Loucy (cell line): ENCODE measurements around the gene EPSTI1.

ENCODE experiments used
- H2AFZ ChIP-seq: fragments of 200-600 bp; sonication (generic); 2 replicates; pipeline ENCODE4 v1.6.0; 2016; ENCODE audit warnings: antibody characterized with exemption, mild to moderate bottlenecking, low read length, moderate library complexity
- H3F3A ChIP-seq: fragments of 200-600 bp; 2 replicates; pipeline ENCODE4 v1.6.0; 2016; ENCODE audit warnings: antibody characterized with exemption, low read depth, mild to moderate bottlenecking
- H3K27me3 ChIP-seq: fragments of 200-600 bp; sonication (generic); 2 replicates; pipeline ENCODE4 v1.6.1; 2014; ENCODE audit warnings: low read length, mild to moderate bottlenecking; ENCODE audit not compliant: insufficient read depth, poor library complexity, severe bottlenecking
- H3K36me3 ChIP-seq: fragments of 200-600 bp; sonication (generic); 2 replicates; pipeline ENCODE4 v1.6.1; 2016; ENCODE audit warnings: low read length; ENCODE audit not compliant: insufficient read depth
- H3K4me1 ChIP-seq: fragments of 200-600 bp; sonication (generic); 2 replicates; pipeline ENCODE4 v1.5.1; 2014; ENCODE audit warnings: low read length, mild to moderate bottlenecking; ENCODE audit not compliant: insufficient read depth, poor library complexity, severe bottlenecking
- H3K4me2 ChIP-seq: fragments of 200-600 bp; sonication (generic); 2 replicates; pipeline ENCODE4 v1.6.0; 2014; ENCODE audit warnings: antibody characterized with exemption, low read length, low read depth, mild to moderate bottlenecking; ENCODE audit not compliant: poor library complexity, severe bottlenecking
- H3K4me3 ChIP-seq: fragments of 200-600 bp; sonication (generic); 2 replicates; pipeline ENCODE4 v1.5.1; 2014; ENCODE audit warnings: low read length, mild to moderate bottlenecking, mixed read lengths; ENCODE audit not compliant: poor library complexity, severe bottlenecking
- H3K79me2 ChIP-seq: fragments of 200-600 bp; sonication (generic); 2 replicates; pipeline ENCODE4 v1.6.1; 2014; ENCODE audit warnings: low read length; ENCODE audit not compliant: insufficient read depth
- H3K9ac ChIP-seq: fragments of 200-600 bp; sonication (generic); 2 replicates; pipeline ENCODE4 v1.6.0; 2014; ENCODE audit warnings: mild to moderate bottlenecking, low read depth, low read length, moderate library complexity; ENCODE audit not compliant: poor library complexity, severe bottlenecking
- H3K9me2 ChIP-seq: fragments of 200-600 bp; sonication (generic); replicated peaks from 2 replicates; pipeline ENCODE4 v1.6.1; 2016; ENCODE audit warnings: low read depth, low read length, mixed read lengths
- H3K9me3 ChIP-seq: fragments of 200-600 bp; sonication (generic); 2 replicates; pipeline ENCODE4 v1.6.1; 2014; ENCODE audit warnings: mild to moderate bottlenecking, antibody characterized with exemption, low read length, low read depth; ENCODE audit not compliant: insufficient read depth
- H4K20me1 ChIP-seq: fragments of 200-600 bp; sonication (generic); 2 replicates; pipeline ENCODE4 v1.6.0; 2014; ENCODE audit warnings: antibody characterized with exemption, low read length, mild to moderate bottlenecking; ENCODE audit not compliant: insufficient read depth, poor library complexity, severe bottlenecking
- CTCF ChIP-seq: fragments of 200-600 bp; sonication (generic); conservative IDR thresholded peaks from 2 replicates; pipeline ENCODE4 v1.5.1; 2014; ENCODE audit warnings: mild to moderate bottlenecking, antibody characterized with exemption, low read length
- EZH2phosphoT487 ChIP-seq: fragments of 200-600 bp; IDR thresholded peaks from 2 replicates; pipeline ENCODE4 v1.6.1; 2018; ENCODE audit warnings: antibody characterized with exemption, mild to moderate bottlenecking, moderate library complexity, borderline replicate concordance

The EPSTI1 gene

GRCh38 chr13:43003010-43003409, 11.0 kb upstream of the EPSTI1 start:
- Histone ChIP-seq H3K9ac (no peak overlapping the region), H3K4me2 (no peak overlapping the region), H3K9me2 (no peaks in the 10 kb centered on the region), H3F3A (no peaks in the 10 kb centered on the region), H3K79me2 (no peaks in the 10 kb centered on the region), H3K36me3 (no peaks in the 10 kb centered on the region), H3K27me3 (no peaks in the 10 kb centered on the region), H2AFZ (no peak overlapping the region), H3K4me3 (no peak overlapping the region), H3K9me3 (no peaks in the 10 kb centered on the region), H3K4me1 (no peaks in the 10 kb centered on the region), H4K20me1 (no peaks in the 10 kb centered on the region)
- no peak for TF ChIP-seq CTCF
- no peak for TF ChIP-seq EZH2phosphoT487

- Histone ChIP-seq H3K4me3 (no peak overlapping the region), H3K4me2 (no peak overlapping the region), H3K9me3 (no peaks in the 10 kb centered on the region), H3K27me3 (no peaks in the 10 kb centered on the region), H3K79me2 (no peaks in the 10 kb centered on the region), H4K20me1 (no peaks in the 10 kb centered on the region), H2AFZ (no peak overlapping the region), H3K9me2 (no peaks in the 10 kb centered on the region), H3K4me1 (no peaks in the 10 kb centered on the region), H3F3A (no peaks in the 10 kb centered on the region), H3K9ac (no peak overlapping the region), H3K36me3 (no peaks in the 10 kb centered on the region)
- TF ChIP-seq CTCF (no peak), EZH2phosphoT487 (no peak)
These were observed 10.0 kb upstream of the EPSTI1 start for GRCh38 chr13:43002021-43002420.

DNA sequence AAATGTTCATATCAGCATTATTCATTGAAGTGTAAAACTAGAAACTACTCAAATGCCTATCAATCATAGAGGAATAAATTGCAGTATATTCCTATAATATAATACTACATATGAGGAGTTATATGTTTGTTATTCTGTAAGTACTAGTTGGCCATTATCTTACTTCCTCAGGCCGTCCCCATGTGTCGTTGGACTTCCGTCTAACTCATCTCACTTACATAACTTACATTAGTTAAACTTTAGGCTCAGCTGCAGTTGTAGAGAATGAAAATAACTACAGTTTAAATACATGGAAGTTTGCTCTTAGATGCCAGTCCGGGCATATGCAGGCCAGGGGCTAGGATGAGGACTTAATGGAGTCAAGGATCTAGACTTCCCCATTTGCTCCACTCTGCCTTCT, 8.6 kb upstream of the EPSTI1 start:
- H2AFZ ChIP-seq: 0 out of 2 replicates have a peak overlapping the region, but pooled peaks have one; percentile 5
- no peaks in the 10 kb centered on the region for H3K79me2 ChIP-seq
- H3F3A ChIP-seq: no peaks in the 10 kb centered on the region
- H3K27me3 ChIP-seq: no peaks in the 10 kb centered on the region
- H3K9ac ChIP-seq: no peak overlapping the region
- no peaks in the 10 kb centered on the region for H3K36me3 ChIP-seq
- H3K9me2 ChIP-seq: no peaks in the 10 kb centered on the region
- H3K4me3 ChIP-seq: no peak overlapping the region
- H3K9me3 ChIP-seq: no peaks in the 10 kb centered on the region
- TF ChIP-seq EZH2phosphoT487 (no peak), CTCF (no peak)
- no peak overlapping the region for H3K4me2 ChIP-seq
- no peaks in the 10 kb centered on the region for H4K20me1 ChIP-seq
- H3K4me1 ChIP-seq: no peaks in the 10 kb centered on the region
